ENCODE measurements around the gene ALX4.

ALX4 gene

GRCh38 chr11:44312876-44313275 is 2.9 kb upstream of the ALX4 start:
- Histone ChIP-seq H3K36me3 (ENCODE audit: control insufficient read depth, low read depth, low read length) (no peaks in the 10 kb centered on the region), H3K4me3 (ENCODE audit: low read length) (no peak overlapping the region), H3K27me3 (ENCODE audit: control insufficient read depth, insufficient read depth, low read length) (peaks cover 100% of the 10 kb centered on the region), H3K9ac (ENCODE audit: low read length) (no peak overlapping the region), H3K27ac (ENCODE audit: low read length) (no peak overlapping the region), H3K9me3 (ENCODE audit: control insufficient read depth, low read depth, low read length) (no peaks in the 10 kb centered on the region), H3K4me1 (ENCODE audit: control insufficient read depth, low read depth, low read length) (peaks cover 11% of the 10 kb centered on the region)

- H3K27ac ChIP-seq (ENCODE audit: low read length), result no peak overlapping the region
- H3K4me1 ChIP-seq (ENCODE audit: control insufficient read depth, low read depth, low read length), result peaks cover 11% of the 10 kb centered on the region
- no peaks in the 10 kb centered on the region for H3K9me3 ChIP-seq (ENCODE audit: control insufficient read depth, low read depth, low read length)
- peak overlapping the region; percentile 41 for H3K4me3 ChIP-seq (ENCODE audit: low read length)
- no peaks in the 10 kb centered on the region for H3K36me3 ChIP-seq (ENCODE audit: control insufficient read depth, low read depth, low read length)
- H3K27me3 ChIP-seq (ENCODE audit: control insufficient read depth, insufficient read depth, low read length), result peaks cover 100% of the 10 kb centered on the region
- H3K9ac ChIP-seq (ENCODE audit: low read length), result no peak overlapping the region
Measured at GRCh38 chr11:44311339-44312261, 1.7 kb upstream of the ALX4 start.

- Histone ChIP-seq H3K36me3 (ENCODE audit: control insufficient read depth, low read depth, low read length) (no peaks in the 10 kb centered on the region), H3K27me3 (ENCODE audit: control insufficient read depth, insufficient read depth, low read length) (peaks cover 100% of the 10 kb centered on the region), H3K9ac (ENCODE audit: low read length) (no peak overlapping the region), H3K4me3 (ENCODE audit: low read length) (peak overlapping the region; percentile 41), H3K4me1 (ENCODE audit: control insufficient read depth, low read depth, low read length) (peaks cover 15% of the 10 kb centered on the region), H3K27ac (ENCODE audit: low read length) (no peak overlapping the region), H3K9me3 (ENCODE audit: control insufficient read depth, low read depth, low read length) (no peaks in the 10 kb centered on the region)
Measured at GRCh38 chr11:44310463-44311272, 729 bp upstream of the ALX4 start.

GRCh38 chr11:44310206-44310462 is 195 bp upstream of the ALX4 start:
- Histone ChIP-seq H3K36me3 (ENCODE audit: control insufficient read depth, low read depth, low read length) (no peaks in the 10 kb centered on the region), H3K4me1 (ENCODE audit: control insufficient read depth, low read depth, low read length) (peaks cover 15% of the 10 kb centered on the region), H3K4me3 (ENCODE audit: low read length) (peak overlapping the region; percentile 41), H3K9me3 (ENCODE audit: control insufficient read depth, low read depth, low read length) (no peaks in the 10 kb centered on the region), H3K9ac (ENCODE audit: low read length) (no peak overlapping the region), H3K27me3 (ENCODE audit: control insufficient read depth, insufficient read depth, low read length) (peaks cover 100% of the 10 kb centered on the region), H3K27ac (ENCODE audit: low read length) (no peak overlapping the region)

GRCh38 chr11:44308923-44309477 is 939 bp downstream of the ALX4 start:
- Histone ChIP-seq H3K4me1 (ENCODE audit: control insufficient read depth, low read depth, low read length) (peaks cover 15% of the 10 kb centered on the region), H3K27ac (ENCODE audit: low read length) (no peak overlapping the region), H3K27me3 (ENCODE audit: control insufficient read depth, insufficient read depth, low read length) (peaks cover 100% of the 10 kb centered on the region), H3K36me3 (ENCODE audit: control insufficient read depth, low read depth, low read length) (no peaks in the 10 kb centered on the region), H3K9ac (ENCODE audit: low read length) (no peak overlapping the region), H3K9me3 (ENCODE audit: control insufficient read depth, low read depth, low read length) (no peaks in the 10 kb centered on the region), H3K4me3 (ENCODE audit: low read length) (peak overlapping the region; percentile 17)

- no peak overlapping the region for H3K27ac ChIP-seq (ENCODE audit: low read length)
- no peaks in the 10 kb centered on the region for H3K36me3 ChIP-seq (ENCODE audit: control insufficient read depth, low read depth, low read length)
- H3K9me3 ChIP-seq (ENCODE audit: control insufficient read depth, low read depth, low read length), result no peaks in the 10 kb centered on the region
- no peak overlapping the region for H3K4me3 ChIP-seq (ENCODE audit: low read length)
- H3K4me1 ChIP-seq (ENCODE audit: control insufficient read depth, low read depth, low read length), result peaks cover 15% of the 10 kb centered on the region
- H3K27me3 ChIP-seq (ENCODE audit: control insufficient read depth, insufficient read depth, low read length), result peaks cover 100% of the 10 kb centered on the region
- H3K9ac ChIP-seq (ENCODE audit: low read length), result no peak overlapping the region
Measured at GRCh38 chr11:44308256-44308922, 1.6 kb downstream of the ALX4 start.

GRCh38 chr11:44307340-44308099 is 2.4 kb downstream of the ALX4 start:
- Histone ChIP-seq H3K27me3 (ENCODE audit: control insufficient read depth, insufficient read depth, low read length) (peaks cover 100% of the 10 kb centered on the region), H3K4me3 (ENCODE audit: low read length) (no peak overlapping the region), H3K36me3 (ENCODE audit: control insufficient read depth, low read depth, low read length) (no peaks in the 10 kb centered on the region), H3K27ac (ENCODE audit: low read length) (no peak overlapping the region), H3K9me3 (ENCODE audit: control insufficient read depth, low read depth, low read length) (no peaks in the 10 kb centered on the region), H3K4me1 (ENCODE audit: control insufficient read depth, low read depth, low read length) (peaks cover 15% of the 10 kb centered on the region), H3K9ac (ENCODE audit: low read length) (no peak overlapping the region)

- H3K4me3 ChIP-seq (ENCODE audit: low read length), result no peak overlapping the region
- peaks cover 15% of the 10 kb centered on the region for H3K4me1 ChIP-seq (ENCODE audit: control insufficient read depth, low read depth, low read length)
- H3K36me3 ChIP-seq (ENCODE audit: control insufficient read depth, low read depth, low read length), result no peaks in the 10 kb centered on the region
- no peak overlapping the region for H3K27ac ChIP-seq (ENCODE audit: low read length)
- H3K27me3 ChIP-seq (ENCODE audit: control insufficient read depth, insufficient read depth, low read length), result peaks cover 100% of the 10 kb centered on the region
- H3K9ac ChIP-seq (ENCODE audit: low read length), result no peak overlapping the region
- no peaks in the 10 kb centered on the region for H3K9me3 ChIP-seq (ENCODE audit: control insufficient read depth, low read depth, low read length)
Measured at GRCh38 chr11:44306918-44307244, 3.1 kb downstream of the ALX4 start.

- Histone ChIP-seq H3K4me3 (ENCODE audit: low read length) (peak overlapping the region; percentile 34), H3K9ac (ENCODE audit: low read length) (no peak overlapping the region), H3K36me3 (ENCODE audit: control insufficient read depth, low read depth, low read length) (no peaks in the 10 kb centered on the region), H3K27me3 (ENCODE audit: control insufficient read depth, insufficient read depth, low read length) (peaks cover 100% of the 10 kb centered on the region), H3K9me3 (ENCODE audit: control insufficient read depth, low read depth, low read length) (no peaks in the 10 kb centered on the region), H3K4me1 (ENCODE audit: control insufficient read depth, low read depth, low read length) (peaks cover 15% of the 10 kb centered on the region), H3K27ac (ENCODE audit: low read length) (no peak overlapping the region)
Measured at GRCh38 chr11:44306052-44306917, 3.7 kb downstream of the ALX4 start.

GRCh38 chr11:44305470-44306051 is 4.4 kb downstream of the ALX4 start:
- Histone ChIP-seq H3K27me3 (ENCODE audit: control insufficient read depth, insufficient read depth, low read length) (peaks cover 100% of the 10 kb centered on the region), H3K9me3 (ENCODE audit: control insufficient read depth, low read depth, low read length) (no peaks in the 10 kb centered on the region), H3K36me3 (ENCODE audit: control insufficient read depth, low read depth, low read length) (no peaks in the 10 kb centered on the region), H3K27ac (ENCODE audit: low read length) (no peak overlapping the region), H3K4me3 (ENCODE audit: low read length) (peak overlapping the region; percentile 34), H3K9ac (ENCODE audit: low read length) (no peak overlapping the region), H3K4me1 (ENCODE audit: control insufficient read depth, low read depth, low read length) (peaks cover 10% of the 10 kb centered on the region)

Measured in iPS-18a (cell line).